SK-N-SH (cell line): ENCODE results near the gene IDI2.

ENCODE experiments used
- EP300 ChIP-seq, 2 experiments: IDR thresholded peaks; 2 replicates each; pipeline versions ENCODE4 v1.4.0 to v1.6.1; 2012; ENCODE audit warnings: borderline replicate concordance in 1 of 2, low read depth in 1 of 2, low read length in 1 of 2
- MXI1 ChIP-seq: IDR thresholded peaks from 2 replicates; pipeline ENCODE4 v1.6.1; 2012; ENCODE audit warnings: mild to moderate bottlenecking, low read depth, low read length, improper control_type of control experiment
- TF ChIP-seq, protein P1 (sequence below): fragments of 150-350 bp; IDR thresholded peaks from 2 replicates; pipeline ENCODE4 v1.6.1; 2017; ENCODE audit warnings: antibody characterized with exemption, low read length, low read depth, borderline replicate concordance
- TF ChIP-seq, protein P2 (sequence below): fragments of 200-600 bp; sonication (generic); IDR thresholded peaks from 2 replicates; pipeline ENCODE4 v1.6.1; 2017; ENCODE audit warnings: antibody characterized with exemption, mild to moderate bottlenecking, moderate library complexity

DNA sequence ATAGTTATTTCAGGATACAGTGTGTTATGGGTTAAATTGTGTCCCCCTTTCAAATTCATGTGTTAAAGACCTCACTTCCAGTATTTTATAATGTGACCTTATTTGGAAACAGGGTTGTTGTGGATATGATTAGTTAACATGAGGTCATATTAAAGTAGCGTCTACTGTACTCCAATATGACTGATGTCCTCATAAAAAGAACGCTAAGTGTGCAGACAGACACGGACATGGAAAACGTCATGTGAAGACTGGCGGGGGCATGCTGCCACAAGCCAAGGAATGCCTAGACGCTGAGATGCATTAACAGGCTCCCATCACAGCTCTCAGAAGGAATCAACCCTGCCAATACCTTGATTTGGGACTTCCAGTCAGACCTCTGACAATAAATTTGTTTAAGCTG lies 29.0 kb upstream of the IDI2 start:
- TF ChIP-seq EP300 (IDR thresholded peaks at IDR 0.05; ENCODE audit: borderline replicate concordance in 1 of 2, low read depth in 1 of 2, low read length in 1 of 2) (no peak), MXI1 (no peak)
- TF ChIP-seq, protein P1, sequence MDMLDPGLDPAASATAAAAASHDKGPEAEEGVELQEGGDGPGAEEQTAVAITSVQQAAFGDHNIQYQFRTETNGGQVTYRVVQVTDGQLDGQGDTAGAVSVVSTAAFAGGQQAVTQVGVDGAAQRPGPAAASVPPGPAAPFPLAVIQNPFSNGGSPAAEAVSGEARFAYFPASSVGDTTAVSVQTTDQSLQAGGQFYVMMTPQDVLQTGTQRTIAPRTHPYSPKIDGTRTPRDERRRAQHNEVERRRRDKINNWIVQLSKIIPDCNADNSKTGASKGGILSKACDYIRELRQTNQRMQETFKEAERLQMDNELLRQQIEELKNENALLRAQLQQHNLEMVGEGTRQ, result no peak
- TF ChIP-seq, protein P2, sequence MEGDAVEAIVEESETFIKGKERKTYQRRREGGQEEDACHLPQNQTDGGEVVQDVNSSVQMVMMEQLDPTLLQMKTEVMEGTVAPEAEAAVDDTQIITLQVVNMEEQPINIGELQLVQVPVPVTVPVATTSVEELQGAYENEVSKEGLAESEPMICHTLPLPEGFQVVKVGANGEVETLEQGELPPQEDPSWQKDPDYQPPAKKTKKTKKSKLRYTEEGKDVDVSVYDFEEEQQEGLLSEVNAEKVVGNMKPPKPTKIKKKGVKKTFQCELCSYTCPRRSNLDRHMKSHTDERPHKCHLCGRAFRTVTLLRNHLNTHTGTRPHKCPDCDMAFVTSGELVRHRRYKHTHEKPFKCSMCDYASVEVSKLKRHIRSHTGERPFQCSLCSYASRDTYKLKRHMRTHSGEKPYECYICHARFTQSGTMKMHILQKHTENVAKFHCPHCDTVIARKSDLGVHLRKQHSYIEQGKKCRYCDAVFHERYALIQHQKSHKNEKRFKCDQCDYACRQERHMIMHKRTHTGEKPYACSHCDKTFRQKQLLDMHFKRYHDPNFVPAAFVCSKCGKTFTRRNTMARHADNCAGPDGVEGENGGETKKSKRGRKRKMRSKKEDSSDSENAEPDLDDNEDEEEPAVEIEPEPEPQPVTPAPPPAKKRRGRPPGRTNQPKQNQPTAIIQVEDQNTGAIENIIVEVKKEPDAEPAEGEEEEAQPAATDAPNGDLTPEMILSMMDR, result no peak
